Femur (tissue), 1 donor: Measurements from ENCODE around the gene SDCCAG8.

Experiments used
- DNase-seq: peaks from one replicate; pipeline ENCODE4 v3.0.0-alpha.2; 2017

The SDCCAG8 gene

DNA sequence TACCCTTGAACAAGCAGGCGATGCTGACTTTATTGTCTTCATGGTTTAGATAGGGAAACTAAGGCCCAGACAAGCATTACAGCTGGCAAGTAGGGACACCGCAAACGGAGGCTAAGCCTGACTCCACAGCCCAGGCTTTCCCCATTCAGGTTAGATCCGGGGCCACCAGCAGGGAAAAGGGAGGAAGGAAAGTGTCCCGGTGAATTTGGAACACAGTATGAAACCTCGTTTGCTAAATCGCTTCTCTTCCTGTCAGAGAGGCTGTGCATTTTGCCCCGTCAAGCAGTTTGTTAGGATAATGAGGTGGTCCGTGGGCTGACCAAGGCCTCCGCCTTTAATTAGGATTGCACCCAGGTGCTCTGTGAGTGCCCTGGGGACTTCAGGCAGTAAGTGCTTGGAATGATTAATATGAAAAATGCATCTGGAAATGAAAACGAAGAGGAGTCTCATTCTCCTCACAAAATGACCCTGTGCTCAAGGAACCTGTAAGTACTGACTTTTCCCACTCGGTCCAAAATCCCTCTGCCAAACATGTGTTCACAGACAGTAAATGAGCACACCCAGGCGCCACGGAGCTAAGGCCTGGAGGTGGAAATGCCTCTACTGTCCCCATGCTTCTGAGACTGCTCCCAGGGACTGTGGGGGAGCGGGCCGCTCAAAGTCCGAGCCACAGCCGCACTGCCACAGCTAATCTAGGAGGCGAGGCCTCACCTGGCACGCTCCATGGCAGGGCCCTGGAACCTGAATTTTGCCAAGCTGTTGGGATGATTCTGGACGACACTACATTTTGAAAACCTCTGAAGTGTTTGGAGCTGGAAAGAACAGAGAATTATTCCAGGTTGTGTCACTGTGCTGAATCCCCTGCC lies 234.1 kb downstream of the SDCCAG8 start:
- DNase-seq, result no peak

DNA sequence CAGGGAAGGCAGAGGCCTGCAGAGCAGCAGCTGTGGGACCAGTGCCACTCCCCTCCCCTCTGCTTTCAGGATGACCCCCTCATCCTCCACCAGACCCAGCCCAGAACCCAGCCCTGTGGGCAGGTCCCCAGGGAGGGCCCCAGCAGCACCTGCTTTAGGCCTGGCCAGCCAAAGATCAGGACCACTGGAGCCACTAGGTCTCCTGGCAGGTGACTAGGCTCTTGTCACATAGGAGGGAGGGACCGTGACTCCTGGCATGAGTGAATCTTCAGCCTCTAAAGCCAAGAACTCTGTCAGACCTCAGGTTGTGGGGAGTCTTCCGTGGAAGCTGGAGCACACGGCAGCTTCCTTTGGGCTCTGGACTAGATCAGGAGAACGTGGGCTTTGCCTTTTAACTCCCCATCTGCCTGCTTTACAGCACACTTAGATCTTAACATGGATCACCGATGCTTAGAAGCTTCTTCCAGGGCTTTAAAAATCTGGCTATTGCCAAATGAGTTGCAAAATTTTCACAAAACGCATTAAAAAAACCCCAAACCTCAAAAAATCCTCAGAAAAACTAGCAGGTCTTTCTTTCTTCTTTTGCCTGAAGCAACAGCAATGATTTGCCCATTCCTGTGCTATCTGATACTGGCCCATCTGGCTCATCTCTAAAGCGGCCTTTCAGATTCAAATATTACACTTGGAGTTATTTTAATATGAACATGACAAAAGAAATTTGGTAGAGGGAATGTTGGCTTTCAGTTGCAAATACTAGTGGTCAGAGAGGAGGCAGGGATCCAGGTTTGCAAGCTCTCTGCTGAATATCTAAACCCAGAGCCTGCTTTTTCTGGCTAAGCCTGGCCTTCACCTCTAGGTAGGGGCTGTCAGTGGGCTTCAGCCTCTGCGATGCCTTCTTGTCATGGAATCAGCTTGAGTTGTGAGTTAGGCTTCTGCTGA lies 235.2 kb downstream of the SDCCAG8 start:
- no peak for DNase-seq

DNA sequence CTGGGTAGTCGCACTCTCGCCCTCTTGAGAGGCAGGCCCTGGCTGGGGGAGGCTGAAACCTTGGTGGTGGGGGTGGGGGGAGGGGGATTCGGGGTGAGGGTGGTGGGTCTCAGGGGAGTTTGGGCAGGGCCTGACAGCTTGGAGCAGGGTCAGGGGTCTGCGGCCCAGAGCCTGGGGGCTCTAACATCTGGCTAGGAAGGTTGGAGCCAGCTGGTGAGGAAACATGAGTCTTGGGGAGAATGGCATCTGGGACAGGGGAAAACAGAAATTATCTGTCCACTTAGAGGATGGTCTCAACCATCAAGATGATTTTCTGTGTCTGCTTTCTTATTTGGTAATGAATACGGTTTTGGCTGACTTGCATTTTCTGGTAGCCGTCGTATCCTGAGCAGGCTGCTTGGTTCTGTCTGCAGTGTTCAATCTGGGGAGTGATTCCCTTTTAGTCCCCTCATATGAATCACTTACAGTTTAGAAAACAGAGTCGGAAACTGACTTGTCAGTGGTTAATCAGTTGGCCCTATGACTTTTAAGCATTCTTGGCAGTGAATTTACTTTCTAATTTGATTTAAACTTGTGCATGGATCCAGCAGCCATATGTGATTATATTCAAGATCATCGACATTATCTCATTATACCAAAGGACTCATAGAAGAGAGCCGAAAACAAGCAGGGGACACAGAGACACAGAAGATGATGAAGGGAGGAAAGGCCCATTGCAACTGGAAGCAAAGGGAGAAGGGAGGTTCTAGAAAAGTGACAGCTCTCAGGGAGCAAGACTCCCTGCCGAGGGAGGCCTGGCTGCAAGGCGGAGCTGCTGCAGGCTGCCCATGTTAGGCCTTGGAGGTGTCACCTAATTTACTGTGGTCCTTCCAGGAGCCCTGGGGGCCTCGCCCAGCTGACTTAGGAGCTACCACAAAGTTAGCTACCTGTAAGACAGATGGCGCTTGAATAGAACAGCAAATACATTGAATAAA lies 237.6 kb downstream of the SDCCAG8 start:
- DNase-seq, result no peak

DNA sequence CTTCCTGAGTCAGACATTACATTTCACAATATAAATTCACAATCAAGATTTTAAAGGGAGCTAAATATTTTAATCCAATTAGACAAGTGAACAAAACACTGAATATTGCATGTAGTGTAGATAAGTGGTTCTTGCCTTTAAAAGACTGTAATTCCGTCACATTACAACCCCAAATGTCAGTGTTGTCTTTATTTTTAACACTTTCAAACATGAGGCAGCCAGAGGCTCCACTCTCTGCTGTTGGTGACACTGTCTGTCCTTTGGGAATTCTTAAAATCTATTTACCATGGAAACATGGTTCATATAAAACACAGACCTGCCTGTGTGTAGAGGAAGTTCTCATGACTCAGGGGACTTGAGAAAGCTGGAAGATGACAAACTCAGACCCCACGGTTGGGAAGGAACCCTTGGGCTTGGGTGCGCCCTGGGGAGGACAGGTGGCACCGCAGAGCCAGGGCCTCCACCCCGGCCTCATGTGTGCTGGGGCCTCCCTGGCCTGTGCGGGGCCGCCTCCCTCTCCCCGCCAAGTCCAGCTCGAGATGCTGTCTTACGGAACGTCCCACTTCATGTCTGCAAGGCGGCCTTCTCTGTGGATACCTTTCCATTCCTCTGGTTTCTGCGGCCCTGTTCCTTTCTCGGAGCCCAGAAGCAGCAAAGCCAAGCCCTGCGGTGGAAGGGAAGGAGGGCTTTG lies 239.0 kb downstream of the SDCCAG8 start:
- DNase-seq, result no peak

DNA sequence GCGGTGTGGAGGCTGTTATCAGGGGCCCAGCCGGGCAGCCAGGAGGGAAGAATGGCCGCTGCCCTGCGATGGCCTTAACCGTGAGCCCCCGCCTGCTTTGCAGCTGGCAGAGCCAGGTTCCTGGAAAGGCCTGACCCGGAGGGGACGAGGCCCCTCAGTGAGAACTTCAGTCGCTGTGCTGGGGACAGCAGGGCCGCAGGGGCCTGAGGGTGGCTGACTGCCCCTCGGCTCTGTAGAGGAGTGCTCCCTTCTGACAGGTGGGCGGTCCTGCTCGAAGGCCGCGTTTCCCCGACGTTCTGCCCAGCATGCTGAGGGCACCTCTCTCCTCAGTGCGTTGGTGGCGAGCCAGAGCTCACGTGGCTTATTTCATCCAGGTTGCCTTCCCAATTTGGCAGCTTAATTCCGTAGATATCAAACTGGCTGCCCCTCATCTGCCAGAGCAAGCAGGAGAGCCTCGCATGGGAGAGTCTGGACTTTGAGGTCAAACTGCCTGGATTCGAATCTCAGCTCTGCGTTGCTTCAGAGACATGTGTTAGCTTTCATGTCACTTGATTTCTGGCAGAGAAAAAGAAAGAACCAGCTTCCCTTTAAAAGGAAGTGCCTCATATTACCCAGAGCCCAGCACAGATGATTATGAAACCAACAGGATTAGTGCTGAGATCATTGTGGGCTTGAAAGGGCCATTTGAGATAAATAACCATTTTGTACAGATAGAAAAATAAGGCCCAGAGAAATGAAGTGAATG lies 239.8 kb downstream of the SDCCAG8 start:
- no peak for DNase-seq

DNA sequence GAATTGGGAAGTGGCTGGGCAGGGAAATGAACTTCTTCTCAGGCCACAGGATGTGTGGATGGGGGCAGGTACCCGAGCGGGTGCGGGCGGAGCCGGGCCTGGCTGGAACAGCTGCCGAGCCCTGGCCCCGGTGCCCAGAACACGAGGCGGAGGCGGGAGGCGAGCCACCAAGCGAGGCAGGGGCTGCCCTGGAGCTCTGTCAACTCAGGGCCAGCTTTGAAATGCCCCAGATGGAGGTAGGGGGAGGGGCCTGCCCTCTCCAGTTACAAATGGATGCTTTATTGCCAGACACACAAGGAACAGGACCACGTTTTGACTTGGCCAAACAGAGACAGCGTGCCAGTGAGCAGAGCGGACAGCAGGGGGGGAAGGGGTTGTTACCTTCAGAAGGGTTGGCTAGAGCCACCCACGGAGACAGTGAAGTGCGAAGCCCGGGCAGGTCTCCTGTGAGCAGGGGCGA lies 240.4 kb downstream of the SDCCAG8 start:
- peak; percentile 51 for DNase-seq

DNA sequence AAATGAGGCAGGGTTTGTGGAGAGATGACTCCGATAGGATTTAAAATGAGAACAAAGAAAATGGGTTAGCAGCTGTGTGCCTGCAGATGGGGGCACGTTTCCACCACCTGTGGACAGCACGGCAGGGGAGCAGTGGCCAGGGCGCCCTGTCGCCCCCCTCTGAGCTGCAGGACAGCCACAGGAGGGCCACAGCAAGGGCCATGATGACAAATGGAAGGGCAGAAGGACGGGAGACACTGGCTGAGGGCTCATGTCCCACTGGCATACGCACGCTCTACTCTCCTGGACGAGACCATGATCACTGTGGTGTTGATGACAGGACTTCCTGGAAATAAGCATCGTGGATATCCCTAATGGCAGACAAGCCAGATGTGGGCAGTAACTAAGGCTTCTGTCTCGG lies 241.0 kb downstream of the SDCCAG8 start:
- DNase-seq, result no peak

DNA sequence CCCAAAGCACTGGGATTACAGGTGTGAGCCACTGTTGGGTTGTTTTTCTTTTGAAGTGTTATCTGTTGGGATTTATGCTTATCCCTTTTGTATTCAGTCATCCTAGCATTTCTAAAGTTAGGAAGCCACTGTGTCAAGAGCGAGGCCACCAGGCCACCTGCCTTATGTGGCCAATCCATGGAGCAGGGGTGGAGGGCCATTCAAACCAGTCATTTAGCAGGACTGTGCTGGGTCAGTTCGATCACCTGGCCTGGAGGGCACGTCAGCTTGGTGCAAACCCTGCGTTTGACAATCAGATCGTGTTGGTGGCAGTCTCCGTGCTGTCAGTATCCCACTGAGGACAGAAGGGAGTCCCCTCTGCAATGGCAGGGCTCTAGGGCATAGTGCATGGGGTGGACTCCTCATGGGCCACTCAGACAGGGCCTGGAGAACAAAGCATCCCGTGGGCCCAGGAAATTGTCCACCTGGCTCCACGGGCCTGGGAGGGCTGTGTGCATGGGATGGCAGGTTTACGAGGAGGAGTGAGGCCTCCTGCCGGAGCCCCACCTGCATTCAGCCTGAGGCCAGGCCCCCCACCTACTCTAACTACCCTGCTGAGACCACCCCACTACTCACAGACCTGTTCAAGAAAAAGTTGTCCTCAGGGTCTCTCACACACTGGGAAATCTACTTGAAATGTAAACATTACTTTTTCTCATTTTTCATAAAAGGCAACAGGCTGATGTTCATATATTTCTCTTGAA lies 242.3 kb downstream of the SDCCAG8 start:
- DNase-seq, result no peak

DNA sequence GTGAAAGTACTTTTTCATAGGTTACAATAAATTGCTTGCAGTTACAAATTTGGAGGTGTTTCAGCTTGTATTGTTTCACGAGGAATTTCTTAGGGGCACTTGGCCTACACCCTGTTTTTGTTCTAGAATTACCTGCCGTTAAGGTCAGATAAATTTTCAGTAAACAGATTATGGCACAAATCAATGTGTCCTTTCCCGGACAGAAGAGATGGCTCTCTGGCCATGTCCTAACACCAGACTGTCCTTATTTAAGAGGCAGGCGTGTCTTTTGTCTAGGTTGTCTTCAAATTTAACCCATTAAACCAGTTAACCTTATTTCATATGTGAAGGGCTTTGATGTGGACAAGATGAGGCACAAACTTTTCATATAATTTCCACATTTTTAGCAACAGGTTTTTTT lies 243.4 kb downstream of the SDCCAG8 start:
- DNase-seq, result no peak

DNA sequence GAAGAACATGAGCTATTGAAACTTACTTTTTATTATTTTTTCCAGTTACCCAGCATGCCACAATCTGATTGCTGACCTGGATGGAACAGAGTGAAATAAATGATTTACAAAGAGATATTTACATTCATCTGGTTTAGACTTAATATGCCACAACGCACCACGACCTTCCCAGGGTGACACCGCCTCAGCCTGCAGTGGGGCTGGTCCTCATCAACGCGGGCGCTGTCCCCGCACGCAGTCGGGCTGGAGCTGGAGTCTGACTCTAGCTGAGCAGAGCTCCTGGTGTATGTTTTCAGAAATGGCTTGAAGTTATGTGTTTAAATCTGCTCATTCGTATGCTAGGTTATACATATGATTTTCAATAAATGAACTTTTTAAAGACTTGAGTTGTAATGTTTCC lies 243.9 kb downstream of the SDCCAG8 start:
- no peak for DNase-seq

DNA sequence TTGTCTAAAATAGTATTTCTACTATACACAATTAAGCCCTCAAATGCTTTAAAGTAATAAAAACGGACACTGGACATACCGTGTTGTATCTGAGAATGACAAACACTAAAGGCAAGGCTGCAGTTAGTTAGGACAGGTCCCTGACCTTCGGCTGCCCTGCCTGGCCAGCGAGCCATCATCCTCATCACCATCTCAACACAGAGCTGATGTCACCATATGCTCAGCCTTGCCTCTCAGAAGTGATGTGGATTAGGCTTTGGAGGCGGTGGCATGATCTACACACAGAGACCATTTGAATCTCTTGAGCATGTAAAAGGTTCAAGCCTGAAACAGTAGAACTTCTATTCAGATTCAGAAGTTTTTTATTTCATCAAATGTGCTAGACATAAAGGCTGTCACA lies 244.7 kb downstream of the SDCCAG8 start:
- no peak for DNase-seq

DNA sequence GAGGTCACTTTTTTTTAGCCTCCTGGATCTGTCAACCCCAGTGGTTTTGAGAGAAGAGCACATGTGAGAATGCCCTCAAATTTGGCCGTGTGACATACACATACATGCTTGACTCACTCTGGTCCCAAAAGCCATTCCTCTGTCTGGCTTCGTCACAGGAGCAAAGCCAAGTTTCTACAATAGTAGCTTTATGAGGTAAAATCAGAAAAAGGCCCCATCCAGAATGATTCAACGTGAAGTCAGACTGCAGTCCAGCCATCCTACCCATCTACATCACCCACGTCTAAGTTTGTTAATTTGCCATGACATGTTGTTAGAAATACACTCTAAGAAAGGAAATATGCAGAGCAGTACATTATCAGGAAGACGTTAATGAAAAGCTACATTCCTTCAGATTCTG lies 245.2 kb downstream of the SDCCAG8 start:
- DNase-seq, result no peak

DNA sequence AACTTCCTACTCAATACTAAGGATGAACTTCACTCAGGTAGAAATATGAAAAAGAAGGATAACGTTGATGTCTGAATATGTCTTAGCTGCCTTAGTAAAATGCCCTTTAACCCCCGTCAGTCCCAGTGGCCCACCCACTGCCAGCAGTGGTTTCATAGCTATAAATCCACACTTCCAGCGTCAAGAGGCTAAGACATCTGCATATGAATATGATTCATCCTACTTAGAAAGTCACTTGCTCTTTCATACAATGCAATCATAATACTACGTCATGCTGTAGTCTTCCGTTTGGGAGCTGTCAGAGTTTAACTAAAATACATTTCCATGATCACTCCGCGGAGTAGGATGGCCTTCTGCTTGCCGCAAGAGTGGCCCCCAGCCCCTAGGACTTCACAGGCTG lies 247.3 kb downstream of the SDCCAG8 start:
- DNase-seq, result no peak

DNA sequence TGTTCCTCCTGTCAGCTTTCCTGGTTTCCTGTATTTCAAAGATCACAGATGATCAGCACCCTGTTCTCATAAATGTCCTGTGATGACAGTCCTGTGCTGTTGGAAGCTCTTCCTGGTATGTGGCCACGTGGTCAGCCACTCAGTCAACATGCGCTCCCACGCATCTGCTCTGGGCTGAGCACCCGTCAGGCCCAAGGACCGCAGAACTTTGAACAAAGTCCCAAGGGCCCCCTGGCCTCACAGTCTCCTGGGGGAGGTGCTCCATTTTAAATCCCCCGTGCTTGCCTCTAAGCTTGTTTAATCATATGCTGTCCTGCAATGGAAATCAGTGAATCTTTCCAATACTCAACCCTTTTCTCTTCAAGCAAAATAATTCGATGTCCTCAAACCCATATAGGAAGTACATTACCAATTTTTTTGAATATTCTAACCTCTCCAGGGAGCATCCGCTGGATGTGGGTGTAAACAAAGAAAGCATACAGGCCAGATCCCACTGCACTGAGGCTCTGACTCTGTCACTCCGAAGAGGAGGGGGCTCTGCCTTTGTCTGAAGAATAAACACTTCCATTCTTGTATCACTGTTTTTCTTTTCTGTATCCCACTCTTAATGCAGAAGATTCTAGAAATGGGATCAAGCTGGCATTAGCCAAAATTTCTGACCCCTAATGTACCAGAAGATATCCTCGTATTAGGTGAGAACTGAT lies 250.3 kb downstream of the SDCCAG8 start:
- no peak for DNase-seq

DNA sequence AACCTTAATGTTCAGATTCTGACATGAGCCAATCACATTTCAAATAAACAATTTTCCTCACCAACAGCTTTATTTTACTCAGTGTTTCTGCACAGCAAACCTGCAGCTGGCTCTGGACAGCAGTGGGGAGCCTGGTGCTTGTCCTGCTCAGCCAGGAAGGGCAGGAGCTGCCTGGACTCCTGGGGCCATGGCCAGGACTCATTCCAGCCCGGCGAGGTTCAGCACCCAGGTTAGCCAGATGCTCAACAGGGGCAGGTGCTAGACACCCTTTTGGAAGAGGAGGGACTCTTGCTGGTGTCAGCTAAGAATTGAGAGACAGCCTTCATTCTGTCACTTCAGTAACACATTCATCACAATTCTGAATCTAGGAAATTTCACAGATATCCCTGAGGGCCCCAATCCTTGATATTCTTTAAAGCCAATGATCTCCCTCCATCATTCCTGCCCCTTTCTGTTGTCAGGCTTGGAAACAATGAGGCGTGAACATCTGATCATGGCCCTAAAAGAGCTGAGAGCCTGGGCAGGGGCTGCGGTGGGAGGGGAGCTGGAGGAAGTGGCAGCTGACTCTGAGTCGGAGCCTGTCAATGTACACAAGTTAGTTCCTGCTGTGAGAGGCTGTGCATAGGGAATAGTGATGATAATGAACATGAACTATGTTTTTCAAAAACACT lies 251.3 kb downstream of the SDCCAG8 start:
- DNase-seq, result no peak

DNA sequence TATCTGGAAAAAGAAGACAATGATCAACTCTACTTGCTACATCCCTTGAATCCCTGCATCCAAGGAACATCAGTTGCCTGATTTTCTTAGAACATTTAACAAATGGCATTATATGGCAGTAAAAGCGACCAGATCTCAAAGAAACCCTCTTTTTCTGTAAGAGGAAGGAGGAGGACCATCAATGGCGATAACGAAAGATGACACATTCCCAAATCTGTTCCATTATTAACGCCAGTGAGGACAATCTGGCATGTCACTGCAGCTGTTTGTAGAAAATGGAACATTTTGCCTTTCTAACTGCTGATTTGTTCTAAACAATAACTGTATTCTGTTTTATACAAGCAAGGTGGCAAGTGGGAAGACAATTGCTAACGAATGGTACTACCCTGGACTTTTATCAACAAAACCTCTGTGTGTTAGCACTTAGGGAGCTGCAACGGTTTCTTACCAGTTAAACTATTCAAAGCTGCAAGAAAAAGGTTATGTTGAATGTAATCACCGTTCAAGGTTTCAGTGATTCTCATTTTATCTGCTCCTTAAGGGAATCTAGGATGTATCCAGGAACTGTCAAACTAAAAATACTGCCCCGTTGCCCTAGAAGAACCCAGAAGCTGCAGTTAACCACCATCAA lies 251.9 kb downstream of the SDCCAG8 start:
- DNase-seq, result no peak

DNA sequence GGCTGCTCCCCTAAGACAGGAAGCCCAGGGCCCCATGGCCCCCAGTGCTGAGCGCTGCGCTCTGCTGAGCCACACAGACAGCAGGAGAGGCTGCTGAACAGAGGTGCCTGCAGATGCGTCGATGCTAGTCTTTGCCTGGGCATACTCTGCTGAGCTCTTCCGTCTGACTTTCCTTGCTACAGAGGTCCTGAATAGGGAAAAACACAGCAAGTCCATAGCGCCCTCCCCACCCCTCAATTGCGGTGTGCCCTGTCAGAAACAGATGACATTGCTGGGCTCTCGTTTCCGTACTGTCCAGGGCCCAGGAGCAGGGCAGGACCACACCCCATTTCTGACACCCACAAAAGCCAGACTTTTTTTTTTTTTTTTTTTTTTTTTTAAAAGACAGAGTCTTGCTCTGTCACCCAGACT lies 252.5 kb downstream of the SDCCAG8 start:
- no peak for DNase-seq

DNA sequence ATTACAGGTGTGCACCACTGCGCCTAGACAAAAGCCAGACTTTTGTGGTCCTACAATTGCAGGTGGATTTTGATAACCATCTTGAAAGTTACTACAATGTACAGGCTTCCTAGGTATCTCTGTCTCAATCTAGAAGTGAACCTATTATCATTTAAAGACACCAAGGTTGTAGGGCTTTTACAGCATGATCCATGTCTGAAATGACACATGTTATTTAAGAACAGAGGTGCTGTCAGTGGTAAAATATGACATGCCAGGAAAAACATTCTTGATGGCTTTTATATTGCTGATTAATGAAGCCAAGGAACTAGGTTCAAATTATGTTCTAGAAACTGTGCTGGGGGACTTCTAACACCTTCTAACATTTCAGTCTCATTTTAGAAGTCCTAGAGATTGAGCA lies 253.1 kb downstream of the SDCCAG8 start:
- no peak for DNase-seq

DNA sequence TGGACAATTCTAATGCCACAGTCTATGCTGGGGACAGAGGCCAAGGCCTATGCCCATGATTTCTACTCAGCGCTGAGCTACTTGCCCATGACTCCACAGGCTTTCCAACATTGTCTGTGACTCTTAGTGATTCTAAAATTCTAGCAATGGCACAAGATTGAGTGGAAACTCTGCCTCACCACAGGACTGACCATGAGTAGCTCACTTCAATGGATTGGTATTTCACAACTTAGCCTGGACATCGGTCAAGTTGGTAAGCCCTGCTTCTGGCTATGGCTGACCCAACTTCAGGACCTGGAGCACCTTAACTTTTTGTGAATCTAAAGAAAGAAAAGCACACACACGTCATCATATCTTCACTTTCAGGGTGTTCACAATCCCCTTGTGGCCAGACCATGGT lies 255.1 kb downstream of the SDCCAG8 start:
- DNase-seq, result no peak
